Ammon's horn (tissue), 1 donor: ENCODE measurements around the gene TEX264.

Experiments
- DNase-seq: peaks from one replicate; pipeline ENCODE4 v3.0.0-alpha.2; 2016; ENCODE audit warnings: low spot score

Gene TEX264

DNA sequence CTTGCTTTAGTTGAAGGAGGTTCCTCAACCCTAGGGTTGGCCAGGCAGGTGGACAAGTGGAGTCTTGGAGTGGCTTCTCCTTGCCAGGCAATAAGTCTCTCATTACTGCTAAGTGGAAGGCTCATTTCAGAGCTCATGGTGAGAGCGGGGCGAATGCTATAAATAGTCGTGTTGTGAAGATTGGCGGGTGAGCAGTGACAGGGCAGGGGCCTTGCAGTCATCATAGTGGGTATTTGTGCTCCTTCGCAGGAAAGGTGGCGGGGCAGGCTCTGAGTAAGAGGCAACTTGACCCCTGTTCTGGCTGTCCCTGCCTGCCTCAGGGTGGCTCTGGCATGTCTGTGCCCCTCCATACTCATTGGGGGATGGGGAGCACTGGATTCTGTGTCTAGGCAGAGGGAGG is 27.2 kb downstream of the TEX264 start:
- DNase-seq = no peak

DNA sequence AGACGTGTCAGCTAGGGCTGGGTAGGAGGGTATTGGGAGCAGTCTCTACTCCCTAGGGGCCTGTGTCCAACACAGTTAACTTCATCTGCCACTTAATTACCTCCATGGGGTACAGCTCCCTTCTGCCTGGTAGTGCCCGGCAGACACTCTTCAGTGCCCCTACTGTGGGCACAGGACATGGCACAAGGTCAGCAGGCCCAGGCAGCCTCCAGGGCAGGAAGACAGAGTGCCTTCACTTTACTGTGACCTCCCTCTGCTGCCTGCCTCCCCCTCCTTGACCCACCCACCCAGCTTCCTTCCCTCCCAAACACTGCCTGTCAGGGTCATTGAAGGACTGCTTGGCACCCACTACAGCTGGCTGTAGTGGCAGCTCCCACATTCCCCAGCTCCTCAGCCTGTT is 29.4 kb downstream of the TEX264 start:
- no peak for DNase-seq

DNA sequence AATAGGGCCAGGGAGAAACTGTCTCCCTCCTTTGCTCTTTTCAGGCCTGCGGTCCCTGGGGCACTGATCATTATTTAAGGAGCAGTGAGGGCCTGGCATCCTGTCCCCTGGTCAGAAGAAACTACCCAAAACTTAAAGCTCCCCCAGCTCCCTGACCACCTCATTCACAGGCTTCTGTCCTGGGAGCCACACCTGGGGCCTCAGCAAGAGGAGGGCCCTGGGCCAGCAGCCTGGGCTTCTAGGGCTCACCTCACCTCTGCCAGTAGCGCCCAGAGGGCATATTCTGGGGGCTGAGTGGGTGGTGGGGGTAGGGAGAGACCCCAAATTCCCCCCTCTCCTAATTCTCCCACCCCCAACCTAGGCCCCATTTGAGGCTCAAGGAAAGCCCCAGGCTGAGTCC is 31.1 kb downstream of the TEX264 start:
- no peak for DNase-seq

DNA sequence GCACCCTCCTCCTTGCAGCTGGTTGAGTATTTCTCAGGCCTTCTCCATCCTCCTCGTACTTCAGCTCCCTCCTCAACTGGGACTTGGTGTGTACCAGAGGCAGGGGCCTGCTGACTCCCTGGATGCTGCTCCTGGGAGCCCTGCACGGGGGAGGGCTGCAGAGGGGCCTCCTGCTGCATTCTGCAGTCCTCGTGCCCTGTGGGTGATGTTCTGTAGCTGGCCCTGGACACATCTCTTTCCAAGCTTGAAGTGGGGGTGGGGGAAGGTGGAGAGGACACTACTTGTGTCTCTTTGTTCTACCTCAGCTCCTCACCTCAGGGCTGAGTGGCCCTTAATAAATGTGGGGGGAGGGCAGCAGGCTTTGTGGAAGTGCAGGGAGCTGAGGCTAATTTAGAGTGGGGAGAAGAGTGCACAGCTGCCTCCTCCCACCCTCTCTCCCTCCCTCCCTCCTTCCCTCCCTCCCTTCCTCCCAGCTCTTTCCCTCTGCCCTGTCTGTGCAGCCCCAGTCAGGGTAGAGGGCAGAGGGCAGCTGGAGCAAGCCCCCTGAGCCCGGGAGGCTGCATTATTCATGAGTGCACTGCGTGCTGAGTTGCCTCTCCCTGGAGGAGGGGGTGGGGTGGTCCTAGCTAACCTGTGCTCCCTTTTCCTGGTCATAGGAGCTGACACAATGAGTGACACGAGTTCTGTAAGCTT is 32.2 kb downstream of the TEX264 start:
- no peak for DNase-seq

DNA sequence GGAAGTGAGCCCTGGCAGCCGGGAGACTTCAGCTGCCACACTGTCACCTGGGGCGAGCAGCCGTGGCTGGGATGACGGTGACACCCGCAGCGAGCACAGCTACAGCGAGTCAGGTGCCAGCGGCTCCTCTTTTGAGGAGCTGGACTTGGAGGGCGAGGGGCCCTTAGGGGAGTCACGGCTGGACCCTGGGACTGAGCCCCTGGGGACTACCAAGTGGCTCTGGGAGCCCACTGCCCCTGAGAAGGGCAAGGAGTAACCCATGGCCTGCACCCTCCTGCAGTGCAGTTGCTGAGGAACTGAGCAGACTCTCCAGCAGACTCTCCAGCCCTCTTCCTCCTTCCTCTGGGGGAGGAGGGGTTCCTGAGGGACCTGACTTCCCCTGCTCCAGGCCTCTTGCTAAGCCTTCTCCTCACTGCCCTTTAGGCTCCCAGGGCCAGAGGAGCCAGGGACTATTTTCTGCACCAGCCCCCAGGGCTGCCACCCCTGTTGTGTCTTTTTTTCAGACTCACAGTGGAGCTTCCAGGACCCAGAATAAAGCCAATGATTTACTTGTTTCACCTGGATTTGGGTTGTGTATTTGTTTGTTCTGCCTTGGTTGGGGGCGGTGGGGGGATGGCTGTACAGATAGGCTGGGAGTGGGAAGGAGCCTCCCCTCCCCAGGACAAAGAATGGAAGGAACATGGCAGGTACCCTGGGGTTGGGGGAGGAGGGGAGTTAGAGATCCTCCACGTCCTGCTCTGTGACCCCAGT is 32.9 kb downstream of the TEX264 start:
- no peak for DNase-seq

DNA sequence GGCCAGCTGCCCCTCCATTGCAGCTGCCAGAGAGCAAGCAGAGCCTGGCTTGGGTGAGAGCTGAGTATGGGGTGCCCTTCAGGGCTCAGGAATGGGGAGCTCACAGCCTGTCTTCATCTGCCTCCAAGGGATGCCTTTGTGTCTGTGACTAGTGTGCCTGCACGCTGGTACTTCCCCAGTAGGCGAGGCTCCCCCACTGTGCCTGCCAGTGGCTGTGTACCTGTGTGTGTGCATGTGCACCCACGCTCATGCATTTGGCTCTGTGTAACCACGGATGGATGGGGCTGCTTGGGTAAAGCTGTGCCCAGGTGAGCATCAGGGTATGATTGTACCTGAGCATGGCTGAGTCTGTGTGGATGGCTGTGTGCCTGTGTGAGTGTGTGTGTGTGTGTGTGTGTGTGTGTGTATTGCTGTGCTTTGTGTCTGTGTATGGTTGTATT is 33.5 kb downstream of the TEX264 start:
- DNase-seq = no peak

DNA sequence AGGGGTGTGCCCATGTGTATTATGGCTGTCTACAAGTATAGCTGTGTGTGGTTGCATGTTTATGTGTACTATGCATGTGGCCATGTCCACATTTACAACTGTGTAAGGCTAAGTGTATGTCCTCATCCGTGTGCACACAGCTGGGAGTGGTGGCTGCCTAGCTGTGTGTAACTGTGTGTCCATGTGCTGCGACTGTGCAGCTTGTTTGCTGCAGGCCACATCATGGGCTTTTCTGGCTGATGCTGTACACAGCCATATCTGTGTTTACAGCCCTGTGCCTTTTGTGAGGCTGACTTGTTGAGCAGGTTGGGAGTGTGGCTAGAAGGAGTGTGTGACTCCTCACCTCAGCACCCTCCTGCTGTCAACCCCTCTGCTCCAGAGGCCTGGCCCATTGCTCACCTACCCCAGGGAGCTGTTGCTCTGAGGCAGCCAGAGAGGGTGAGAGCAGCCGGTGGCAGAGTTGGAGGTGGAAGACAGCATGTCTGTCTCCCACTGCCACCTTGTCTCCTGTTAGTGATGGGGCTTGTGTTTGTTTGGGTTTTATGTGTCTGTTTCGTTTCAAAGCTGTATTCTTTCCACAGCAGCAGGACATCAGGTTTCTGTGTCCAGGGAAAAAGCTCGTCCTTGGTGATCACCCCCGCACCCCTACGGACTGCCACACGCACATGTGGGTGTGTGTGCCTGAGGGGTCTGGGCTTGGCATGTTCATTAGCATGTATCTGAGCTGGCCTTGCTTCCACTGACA is 34.4 kb downstream of the TEX264 start:
- no peak for DNase-seq

DNA sequence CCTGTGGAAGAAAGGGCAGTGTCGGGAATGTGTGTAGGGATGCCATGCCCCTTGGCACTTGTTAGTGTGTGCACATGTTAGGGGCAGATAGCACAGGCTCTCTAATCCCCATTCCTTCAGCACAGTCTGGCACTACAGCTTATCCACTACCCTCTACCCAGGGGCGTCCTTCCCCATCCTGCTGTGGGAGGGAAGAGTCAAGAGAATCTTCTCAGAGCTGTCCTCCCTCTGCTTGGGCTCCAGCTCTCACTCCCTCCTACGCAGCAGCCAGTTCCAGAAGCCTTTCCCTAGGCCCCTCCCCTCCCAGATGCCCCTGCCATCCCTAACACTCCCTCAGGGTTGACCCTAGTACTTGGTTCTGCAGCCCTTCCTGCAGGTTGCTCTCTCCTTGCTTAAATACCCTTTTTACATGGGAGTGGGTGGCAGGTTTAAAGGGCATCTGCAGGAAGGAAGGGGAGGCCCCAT is 35.0 kb downstream of the TEX264 start:
- DNase-seq = no peak

DNA sequence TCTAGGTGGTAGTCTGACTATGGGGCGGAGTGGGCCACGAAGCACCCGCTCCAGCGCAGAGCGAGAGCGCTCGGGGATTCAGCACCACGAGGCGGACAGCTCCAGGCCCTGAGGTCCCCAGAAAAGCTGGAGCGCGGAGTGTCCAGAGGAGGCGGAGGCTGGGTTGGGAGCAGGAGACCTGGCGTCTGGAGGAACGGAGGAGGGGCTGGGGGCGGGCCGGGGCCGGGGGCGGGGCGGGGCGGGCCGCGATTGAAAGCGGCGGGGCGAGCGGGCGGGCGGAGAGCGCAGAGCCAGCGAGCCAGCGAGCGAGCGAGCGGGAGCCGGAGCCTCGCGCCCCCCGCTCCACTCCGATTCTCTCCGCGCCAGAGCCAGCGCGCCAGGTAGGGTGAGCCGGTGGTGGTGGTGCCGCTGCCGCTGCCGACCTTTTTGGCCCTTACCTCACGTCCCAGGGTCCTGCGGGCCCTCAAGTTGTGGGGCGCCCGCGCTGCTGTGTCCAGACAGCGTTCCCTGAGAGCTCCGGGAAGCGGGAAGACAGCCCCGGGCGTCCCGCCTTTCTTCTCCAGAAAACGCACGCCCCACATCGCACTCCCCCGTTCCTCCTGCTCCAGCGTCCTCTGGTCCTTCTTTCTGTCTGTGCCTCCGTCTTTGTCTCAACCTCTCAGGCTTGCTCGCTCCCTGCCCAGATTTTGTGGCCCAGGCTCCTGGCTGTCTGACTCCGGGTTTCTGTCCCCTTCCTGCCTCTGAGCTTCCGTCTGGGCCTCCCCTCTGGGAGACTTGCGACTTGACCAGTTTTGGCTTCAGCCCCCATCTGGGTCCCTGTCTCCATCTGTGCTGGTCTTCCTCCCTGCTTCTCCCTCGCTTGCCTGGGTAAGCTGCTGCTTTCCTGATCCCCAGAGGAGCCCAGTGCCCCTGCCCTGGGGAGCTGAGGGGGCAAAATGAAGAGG is 36.0 kb downstream of the TEX264 start, which contains the start of gene GRM2:
GRM2 (plus strand) TSS at position 281 of the 944 bp plus-strand sequence. CDS start 1,916 bp downstream, outside the sequence.
- peak; percentile 57 for DNase-seq

DNA sequence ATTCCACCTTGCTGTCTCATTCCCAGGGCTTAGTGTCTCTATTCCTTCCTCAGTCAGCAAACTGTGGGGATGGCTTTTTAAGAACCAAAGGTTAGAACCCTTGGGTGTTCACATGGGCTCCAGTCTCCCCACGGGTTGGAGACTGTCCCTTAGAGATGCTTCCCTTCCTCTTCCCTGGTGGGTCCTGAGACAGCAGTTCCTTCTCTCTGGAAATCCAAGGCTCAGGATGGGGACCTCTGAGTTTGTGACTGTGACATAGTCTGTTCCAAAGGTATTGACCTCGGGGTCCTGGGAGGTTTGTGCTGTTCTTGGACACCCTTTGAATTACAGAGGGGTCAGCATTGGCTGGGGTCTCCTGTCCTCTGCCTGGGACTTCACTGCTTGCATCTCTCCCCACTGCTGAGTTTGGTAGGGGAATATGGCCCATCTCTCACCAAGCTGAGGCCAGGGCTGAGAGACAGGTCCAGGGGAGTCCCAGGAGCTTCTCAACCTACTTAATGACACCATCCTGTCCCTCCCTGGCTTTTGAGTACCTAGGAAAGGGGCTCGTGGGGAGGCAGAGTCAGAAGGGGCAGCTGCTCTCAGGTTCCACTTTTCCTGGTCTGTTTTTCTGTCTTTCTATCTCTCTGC is 37.3 kb downstream of the TEX264 start:
- DNase-seq = no peak

DNA sequence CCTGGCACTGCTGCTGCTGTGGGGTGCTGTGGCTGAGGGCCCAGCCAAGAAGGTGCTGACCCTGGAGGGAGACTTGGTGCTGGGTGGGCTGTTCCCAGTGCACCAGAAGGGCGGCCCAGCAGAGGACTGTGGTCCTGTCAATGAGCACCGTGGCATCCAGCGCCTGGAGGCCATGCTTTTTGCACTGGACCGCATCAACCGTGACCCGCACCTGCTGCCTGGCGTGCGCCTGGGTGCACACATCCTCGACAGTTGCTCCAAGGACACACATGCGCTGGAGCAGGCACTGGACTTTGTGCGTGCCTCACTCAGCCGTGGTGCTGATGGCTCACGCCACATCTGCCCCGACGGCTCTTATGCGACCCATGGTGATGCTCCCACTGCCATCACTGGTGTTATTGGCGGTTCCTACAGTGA is 38.0 kb downstream of the TEX264 start:
- DNase-seq = no peak

DNA sequence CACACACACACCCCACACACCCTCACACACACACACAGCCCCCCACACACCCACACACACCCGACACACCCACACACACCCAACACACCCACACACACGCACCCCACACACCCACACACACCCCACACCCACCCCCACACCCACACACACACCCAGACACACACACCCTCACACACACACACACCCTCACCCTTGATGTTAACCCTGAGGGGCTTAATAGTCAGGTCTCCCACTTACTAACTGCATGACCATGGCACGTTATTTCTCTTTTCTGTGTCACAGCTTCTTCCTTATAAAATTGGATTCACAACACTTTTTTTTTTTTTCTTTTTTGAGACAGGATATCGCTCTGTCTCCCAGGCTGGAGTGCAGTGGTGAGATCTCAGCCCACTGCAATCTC is 38.6 kb downstream of the TEX264 start:
- DNase-seq = no peak

DNA sequence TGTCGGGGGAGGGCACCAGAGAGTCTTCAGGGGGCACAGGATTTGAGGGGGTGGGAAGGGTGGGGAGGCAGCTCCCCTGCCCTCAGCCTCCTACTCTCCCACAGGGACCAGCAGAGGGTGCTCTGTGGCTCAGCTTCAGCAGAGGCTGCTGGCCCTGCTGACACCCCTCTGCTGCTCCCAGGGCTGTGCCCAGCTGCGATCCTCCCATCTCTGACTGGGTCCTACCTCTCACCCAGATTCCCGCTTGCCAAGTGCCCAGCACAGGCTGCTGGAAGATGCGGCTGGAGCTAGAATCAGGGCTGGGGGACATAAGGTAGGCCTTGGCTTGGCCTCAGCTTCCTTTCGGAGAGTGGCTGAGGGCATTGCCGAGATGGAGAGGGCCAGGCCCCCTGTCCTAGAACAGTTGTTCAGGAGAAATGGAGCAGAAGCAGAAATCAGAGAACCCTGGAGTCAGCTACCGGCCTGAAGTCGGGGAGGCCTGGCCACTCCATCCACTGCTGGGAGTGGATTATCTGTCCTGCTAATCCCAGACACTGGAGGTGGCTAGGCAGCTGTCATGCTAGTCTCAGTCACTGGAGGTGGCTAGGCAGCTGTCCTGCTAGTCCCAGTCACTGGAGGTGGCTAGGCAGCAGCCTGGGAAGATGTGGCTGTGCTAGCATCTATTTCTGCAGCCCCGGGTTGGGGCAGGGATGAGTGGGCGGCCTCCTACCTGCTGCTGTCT is 39.7 kb downstream of the TEX264 start:
- no peak for DNase-seq

DNA sequence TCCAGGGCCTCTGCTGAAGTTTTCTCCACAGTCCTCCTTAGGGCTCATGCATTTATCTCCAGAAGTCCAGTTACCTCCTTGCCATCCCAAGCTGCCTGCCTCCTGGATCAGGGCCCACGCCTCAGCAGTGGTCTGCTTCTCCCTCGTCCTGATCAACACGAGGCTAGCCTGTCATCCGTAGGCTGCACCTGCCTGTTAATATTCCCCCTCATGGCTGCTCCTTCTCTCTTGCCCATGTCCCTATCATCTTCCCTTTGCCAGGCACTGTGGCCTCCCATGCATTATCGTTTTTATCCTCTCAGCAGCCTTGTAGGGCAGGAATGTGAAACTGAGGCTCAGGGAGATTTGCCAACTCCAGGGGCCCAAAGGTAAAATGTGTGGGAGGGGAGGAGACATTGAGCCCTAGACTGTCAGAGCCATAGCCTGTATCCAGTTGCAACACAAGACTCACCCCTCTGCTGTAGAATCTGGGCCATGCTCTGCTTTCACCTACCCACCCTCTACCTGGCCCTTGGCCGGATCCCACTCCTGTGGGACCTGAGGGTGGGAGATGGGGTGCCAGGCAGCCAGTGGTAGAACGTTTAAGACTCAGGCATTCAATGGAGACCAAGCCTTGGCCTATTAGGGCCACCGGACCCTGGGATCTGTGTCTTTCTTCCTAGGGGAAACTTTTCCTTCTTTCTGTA is 40.4 kb downstream of the TEX264 start:
- DNase-seq = no peak

DNA sequence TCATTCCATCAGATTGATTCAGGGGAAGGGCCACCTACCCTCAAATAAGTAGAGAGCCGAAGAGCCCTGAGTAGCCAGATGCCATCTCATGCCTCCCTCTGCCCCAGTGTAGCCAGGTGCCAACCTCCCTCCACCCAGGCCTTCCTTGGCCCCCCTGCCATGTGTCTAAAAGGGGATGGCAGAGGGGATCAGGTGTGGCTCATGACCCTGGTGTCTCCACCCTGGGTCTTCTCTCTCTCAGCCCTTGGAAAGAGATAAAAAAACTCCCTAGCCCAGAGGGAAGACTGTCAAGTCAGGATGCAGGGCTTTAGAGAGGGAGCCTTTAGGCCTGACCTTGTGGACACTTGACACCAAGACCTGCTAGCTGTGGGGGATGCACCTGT is 41.0 kb downstream of the TEX264 start:
- DNase-seq = no peak

DNA sequence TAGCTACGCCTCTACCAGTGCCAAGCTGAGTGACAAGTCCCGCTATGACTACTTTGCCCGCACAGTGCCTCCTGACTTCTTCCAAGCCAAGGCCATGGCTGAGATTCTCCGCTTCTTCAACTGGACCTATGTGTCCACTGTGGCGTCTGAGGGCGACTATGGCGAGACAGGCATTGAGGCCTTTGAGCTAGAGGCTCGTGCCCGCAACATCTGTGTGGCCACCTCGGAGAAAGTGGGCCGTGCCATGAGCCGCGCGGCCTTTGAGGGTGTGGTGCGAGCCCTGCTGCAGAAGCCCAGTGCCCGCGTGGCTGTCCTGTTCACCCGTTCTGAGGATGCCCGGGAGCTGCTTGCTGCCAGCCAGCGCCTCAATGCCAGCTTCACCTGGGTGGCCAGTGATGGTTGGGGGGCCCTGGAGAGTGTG is 41.5 kb downstream of the TEX264 start:
- DNase-seq = no peak

DNA sequence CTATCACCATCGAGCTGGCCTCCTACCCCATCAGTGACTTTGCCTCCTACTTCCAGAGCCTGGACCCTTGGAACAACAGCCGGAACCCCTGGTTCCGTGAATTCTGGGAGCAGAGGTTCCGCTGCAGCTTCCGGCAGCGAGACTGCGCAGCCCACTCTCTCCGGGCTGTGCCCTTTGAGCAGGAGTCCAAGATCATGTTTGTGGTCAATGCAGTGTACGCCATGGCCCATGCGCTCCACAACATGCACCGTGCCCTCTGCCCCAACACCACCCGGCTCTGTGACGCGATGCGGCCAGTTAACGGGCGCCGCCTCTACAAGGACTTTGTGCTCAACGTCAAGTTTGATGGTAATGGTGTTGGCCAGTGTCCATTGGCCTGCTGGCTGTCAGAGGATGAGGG is 41.9 kb downstream of the TEX264 start:
- DNase-seq = no peak

DNA sequence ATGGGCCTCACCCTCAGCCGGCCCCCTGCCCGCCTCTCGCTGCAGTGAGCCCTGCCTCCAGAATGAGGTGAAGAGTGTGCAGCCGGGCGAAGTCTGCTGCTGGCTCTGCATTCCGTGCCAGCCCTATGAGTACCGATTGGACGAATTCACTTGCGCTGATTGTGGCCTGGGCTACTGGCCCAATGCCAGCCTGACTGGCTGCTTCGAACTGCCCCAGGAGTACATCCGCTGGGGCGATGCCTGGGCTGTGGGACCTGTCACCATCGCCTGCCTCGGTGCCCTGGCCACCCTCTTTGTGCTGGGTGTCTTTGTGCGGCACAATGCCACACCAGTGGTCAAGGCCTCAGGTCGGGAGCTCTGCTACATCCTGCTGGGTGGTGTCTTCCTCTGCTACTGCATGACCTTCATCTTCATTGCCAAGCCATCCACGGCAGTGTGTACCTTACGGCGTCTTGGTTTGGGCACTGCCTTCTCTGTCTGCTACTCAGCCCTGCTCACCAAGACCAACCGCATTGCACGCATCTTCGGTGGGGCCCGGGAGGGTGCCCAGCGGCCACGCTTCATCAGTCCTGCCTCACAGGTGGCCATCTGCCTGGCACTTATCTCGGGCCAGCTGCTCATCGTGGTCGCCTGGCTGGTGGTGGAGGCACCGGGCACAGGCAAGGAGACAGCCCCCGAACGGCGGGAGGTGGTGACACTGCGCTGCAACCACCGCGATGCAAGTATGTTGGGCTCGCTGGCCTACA is 44.4 kb downstream of the TEX264 start:
- no peak for DNase-seq

DNA sequence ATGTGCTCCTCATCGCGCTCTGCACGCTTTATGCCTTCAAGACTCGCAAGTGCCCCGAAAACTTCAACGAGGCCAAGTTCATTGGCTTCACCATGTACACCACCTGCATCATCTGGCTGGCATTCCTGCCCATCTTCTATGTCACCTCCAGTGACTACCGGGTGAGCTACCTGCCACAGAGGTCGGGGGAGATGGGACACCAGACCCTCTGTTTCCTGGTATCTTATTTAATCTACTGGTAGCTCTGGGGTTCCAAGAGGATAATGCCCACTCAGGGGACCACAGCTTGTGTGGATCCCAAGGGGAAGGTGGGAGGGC is 44.9 kb downstream of the TEX264 start:
- no peak for DNase-seq
